ENCODE data around the gene PROSER1. TPM values are rescaled to one million over a fixed set of nuclear protein-coding genes. Genes with fewer than 3 reads are reported as not detected.

The PROSER1 gene
- total and polyA plus RNA-seq, 4 donors = 19.0 to 34.3 (median 31.6) TPM

- no peak overlapping the region for H3K27ac ChIP-seq (ENCODE audit: low read depth, low read length)
- no peaks in the 10 kb centered on the region for H3K4me1 ChIP-seq (ENCODE audit: control insufficient read depth, insufficient read depth, low read length)
- no peaks in the 10 kb centered on the region for H3K9me3 ChIP-seq (ENCODE audit: control insufficient read depth, insufficient read depth, low read length)
- no peak overlapping the region for H3K4me3 ChIP-seq (ENCODE audit: low read depth, low read length)
- peak in 1 of 6 donors; percentile 24 for DNase-seq (ENCODE audit: low read depth in 4 of 6, low spot score in 6 of 6)
- H3K27me3 ChIP-seq (ENCODE audit: control insufficient read depth, insufficient read depth, low read length) = no peaks in the 10 kb centered on the region
- 96% methylated on average over 2 of the region's 4 CpGs for WGBS (ENCODE audit: insufficient coverage)
- no peaks in the 10 kb centered on the region for H3K36me3 ChIP-seq (ENCODE audit: control insufficient read depth, insufficient read depth, low read length)
Observed at GRCh38 chr13:38970380-38971051, 67.4 kb downstream of the PROSER1 start.

- no peaks in the 10 kb centered on the region for H3K4me1 ChIP-seq (ENCODE audit: control insufficient read depth, insufficient read depth, low read length)
- H3K27ac ChIP-seq (ENCODE audit: low read depth, low read length) = no peak overlapping the region
- WGBS (ENCODE audit: insufficient coverage) = 100% methylated on average over 1 of the region's 2 CpGs
- H3K36me3 ChIP-seq (ENCODE audit: control insufficient read depth, insufficient read depth, low read length) = no peaks in the 10 kb centered on the region
- H3K4me3 ChIP-seq (ENCODE audit: low read depth, low read length) = no peak overlapping the region
- no peak for DNase-seq (ENCODE audit: low read depth in 4 of 6, low spot score in 6 of 6)
- H3K9me3 ChIP-seq (ENCODE audit: control insufficient read depth, insufficient read depth, low read length) = no peaks in the 10 kb centered on the region
- no peaks in the 10 kb centered on the region for H3K27me3 ChIP-seq (ENCODE audit: control insufficient read depth, insufficient read depth, low read length)
Observed at GRCh38 chr13:38969187-38969586, 68.7 kb downstream of the PROSER1 start.

GRCh38 chr13:38967446-38967845 lies 70.4 kb downstream of the PROSER1 start:
- H3K4me3 ChIP-seq (ENCODE audit: low read depth, low read length) = no peak overlapping the region
- H3K27ac ChIP-seq (ENCODE audit: low read depth, low read length) = no peak overlapping the region
- WGBS (ENCODE audit: insufficient coverage) = 33% methylated on average over 2 of the region's 2 CpGs
- H3K36me3 ChIP-seq (ENCODE audit: control insufficient read depth, insufficient read depth, low read length) = no peaks in the 10 kb centered on the region
- H3K27me3 ChIP-seq (ENCODE audit: control insufficient read depth, insufficient read depth, low read length) = no peaks in the 10 kb centered on the region
- no peaks in the 10 kb centered on the region for H3K9me3 ChIP-seq (ENCODE audit: control insufficient read depth, insufficient read depth, low read length)
- H3K4me1 ChIP-seq (ENCODE audit: control insufficient read depth, insufficient read depth, low read length) = no peaks in the 10 kb centered on the region
- peak in 1 of 6 donors; percentile 56 for DNase-seq (ENCODE audit: low read depth in 4 of 6, low spot score in 6 of 6)

- 87% methylated on average over 4 of the region's 4 CpGs for WGBS (ENCODE audit: insufficient coverage)
- Histone ChIP-seq H3K27me3 (ENCODE audit: control insufficient read depth, insufficient read depth, low read length) (no peaks in the 10 kb centered on the region), H3K9me3 (ENCODE audit: control insufficient read depth, insufficient read depth, low read length) (no peaks in the 10 kb centered on the region), H3K4me3 (ENCODE audit: low read depth, low read length) (no peak overlapping the region), H3K27ac (ENCODE audit: low read depth, low read length) (no peak overlapping the region), H3K36me3 (ENCODE audit: control insufficient read depth, insufficient read depth, low read length) (no peaks in the 10 kb centered on the region), H3K4me1 (ENCODE audit: control insufficient read depth, insufficient read depth, low read length) (no peaks in the 10 kb centered on the region)
- DNase-seq (ENCODE audit: low read depth in 4 of 6, low spot score in 6 of 6) = no peak
Observed at GRCh38 chr13:38965281-38965680, 72.6 kb downstream of the PROSER1 start.

- no peaks in the 10 kb centered on the region for H3K27me3 ChIP-seq (ENCODE audit: control insufficient read depth, insufficient read depth, low read length)
- DNase-seq (ENCODE audit: low read depth in 4 of 6, low spot score in 6 of 6) = no peak
- H3K4me1 ChIP-seq (ENCODE audit: control insufficient read depth, insufficient read depth, low read length) = no peaks in the 10 kb centered on the region
- H3K27ac ChIP-seq (ENCODE audit: low read depth, low read length) = no peak overlapping the region
- no peaks in the 10 kb centered on the region for H3K9me3 ChIP-seq (ENCODE audit: control insufficient read depth, insufficient read depth, low read length)
- H3K36me3 ChIP-seq (ENCODE audit: control insufficient read depth, insufficient read depth, low read length) = no peaks in the 10 kb centered on the region
- no peak overlapping the region for H3K4me3 ChIP-seq (ENCODE audit: low read depth, low read length)
Observed at GRCh38 chr13:38960175-38960574, 77.7 kb downstream of the PROSER1 start.

Other genes with a start within 250 kb of the PROSER1 start
- gene STOML3, start 47.3 kb downstream of the PROSER1 start, total RNA-seq = 1 to 10 TPM in 1 of 2 donors, under 1 TPM in 1; 0.69 to 4.4 TPM
- 1 to 10 TPM; 1.5 to 2.5 TPM for gene STOML3, start 47.3 kb downstream of the PROSER1 start, polyA plus RNA-seq (ENCODE audit: insufficient read length in 2 of 2)
- gene NHLRC3, start 367 bp upstream of the PROSER1 start, total RNA-seq = 10 to 100 TPM; 36.6 to 40.3 TPM
- gene NHLRC3, start 367 bp upstream of the PROSER1 start, polyA plus RNA-seq (ENCODE audit: insufficient read length in 2 of 2) = 10 to 100 TPM; 28.1 to 31.9 TPM